ENCODE data around the gene SLC4A1AP.

SLC4A1AP gene

DNA sequence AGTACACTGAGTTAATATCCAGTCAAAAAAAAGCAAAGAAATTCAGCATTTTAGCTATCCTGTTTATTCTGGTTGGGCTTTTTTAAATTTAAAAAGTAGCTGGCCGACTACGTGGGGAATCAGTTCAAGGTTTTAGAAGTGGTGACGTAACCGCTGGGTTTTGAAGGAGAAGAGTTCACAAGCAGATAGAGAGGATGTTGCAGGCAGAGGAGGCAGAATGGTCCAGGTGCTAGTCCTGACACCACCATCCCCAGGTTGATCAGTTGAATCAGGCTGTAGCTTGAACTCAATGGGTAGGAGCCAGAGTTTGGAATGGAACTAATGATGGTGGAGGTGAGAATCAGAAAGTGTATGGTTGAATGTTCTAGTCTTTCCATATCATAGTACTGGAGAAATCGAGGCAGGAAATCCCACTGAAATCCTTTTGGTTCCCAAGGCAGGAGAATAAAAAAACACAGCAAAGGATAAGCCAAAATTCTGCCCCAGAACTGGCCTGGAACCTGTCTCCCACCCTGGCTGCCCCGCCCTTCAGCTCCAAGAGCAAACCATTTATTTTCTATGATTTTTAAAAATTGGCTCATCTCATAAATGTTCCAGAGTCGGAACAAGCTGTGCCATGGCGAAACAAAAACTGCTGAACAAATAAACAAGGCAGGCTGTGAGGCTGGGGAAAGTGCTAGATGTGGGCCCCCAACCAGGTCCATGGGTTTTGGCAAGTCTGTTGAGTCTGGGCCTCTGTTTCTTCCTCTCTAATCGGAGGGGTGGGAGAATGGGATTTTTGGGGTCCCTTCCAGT, 44.0 kb downstream of the SLC4A1AP start:
- peaks cover 10% of the 10 kb centered on the region; the same call in 1 of the 2 replicates for H3K27me3 ChIP-seq (ENCODE audit: low read depth, low read length)
- H2AFZ ChIP-seq (ENCODE audit: low read depth, low read length), result no peak overlapping the region
- no peaks in the 10 kb centered on the region for H3K79me2 ChIP-seq (ENCODE audit: low read length)
- H3K36me3 ChIP-seq (replicated peaks; ENCODE audit: low read depth, low read length), result no peaks in the 10 kb centered on the region
- H3K27ac ChIP-seq (ENCODE audit: low read length), result no peak overlapping the region
- no peak overlapping the region for H3K4me3 ChIP-seq (ENCODE audit: low read length)
- H3K4me2 ChIP-seq (ENCODE audit: low read length), result no peak overlapping the region
- no peaks in the 10 kb centered on the region for H4K20me1 ChIP-seq (ENCODE audit: insufficient read depth, low read length)
- no peaks in the 10 kb centered on the region for H3K4me1 ChIP-seq (ENCODE audit: low read length)
- no peak for TF ChIP-seq EZH2phosphoT487 (IDR thresholded peaks at IDR 0.05; ENCODE audit: low read depth)
- TF ChIP-seq, protein P1, sequence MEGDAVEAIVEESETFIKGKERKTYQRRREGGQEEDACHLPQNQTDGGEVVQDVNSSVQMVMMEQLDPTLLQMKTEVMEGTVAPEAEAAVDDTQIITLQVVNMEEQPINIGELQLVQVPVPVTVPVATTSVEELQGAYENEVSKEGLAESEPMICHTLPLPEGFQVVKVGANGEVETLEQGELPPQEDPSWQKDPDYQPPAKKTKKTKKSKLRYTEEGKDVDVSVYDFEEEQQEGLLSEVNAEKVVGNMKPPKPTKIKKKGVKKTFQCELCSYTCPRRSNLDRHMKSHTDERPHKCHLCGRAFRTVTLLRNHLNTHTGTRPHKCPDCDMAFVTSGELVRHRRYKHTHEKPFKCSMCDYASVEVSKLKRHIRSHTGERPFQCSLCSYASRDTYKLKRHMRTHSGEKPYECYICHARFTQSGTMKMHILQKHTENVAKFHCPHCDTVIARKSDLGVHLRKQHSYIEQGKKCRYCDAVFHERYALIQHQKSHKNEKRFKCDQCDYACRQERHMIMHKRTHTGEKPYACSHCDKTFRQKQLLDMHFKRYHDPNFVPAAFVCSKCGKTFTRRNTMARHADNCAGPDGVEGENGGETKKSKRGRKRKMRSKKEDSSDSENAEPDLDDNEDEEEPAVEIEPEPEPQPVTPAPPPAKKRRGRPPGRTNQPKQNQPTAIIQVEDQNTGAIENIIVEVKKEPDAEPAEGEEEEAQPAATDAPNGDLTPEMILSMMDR (IDR thresholded peaks at IDR 0.05; ENCODE audit: low read depth, low read length), result no peak
- H3K9ac ChIP-seq (ENCODE audit: low read length), result no peak overlapping the region
- H3K9me3 ChIP-seq (ENCODE audit: insufficient read depth, low read length), result no peaks in the 10 kb centered on the region

DNA sequence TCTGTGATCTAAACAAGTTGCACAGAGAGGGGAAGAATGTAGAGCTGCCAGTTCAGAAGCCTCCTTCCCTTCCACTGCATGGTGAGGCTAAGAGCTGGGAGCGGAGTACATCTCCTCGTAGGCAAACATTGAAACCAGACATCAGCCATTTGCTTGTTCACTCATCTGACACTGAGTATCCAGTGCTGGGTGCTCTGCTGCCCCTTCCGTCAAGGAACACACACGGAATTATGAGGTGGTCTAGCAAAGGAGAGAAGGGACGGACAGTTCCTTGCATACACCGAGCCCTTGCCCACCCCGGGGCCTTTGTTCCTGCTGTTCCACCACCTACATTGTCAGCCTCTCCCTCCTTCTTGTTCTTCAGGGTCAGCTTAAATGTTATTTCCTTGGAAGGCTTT, 44.6 kb downstream of the SLC4A1AP start:
- Histone ChIP-seq H3K4me1 (ENCODE audit: low read length) (no peaks in the 10 kb centered on the region), H2AFZ (ENCODE audit: low read depth, low read length) (no peak overlapping the region), H3K79me2 (ENCODE audit: low read length) (no peaks in the 10 kb centered on the region), H3K9me3 (ENCODE audit: insufficient read depth, low read length) (no peaks in the 10 kb centered on the region), H3K36me3 (replicated peaks; ENCODE audit: low read depth, low read length) (no peaks in the 10 kb centered on the region), H3K9ac (ENCODE audit: low read length) (no peak overlapping the region), H3K4me2 (ENCODE audit: low read length) (no peak overlapping the region), H3K27me3 (ENCODE audit: low read depth, low read length) (peaks cover 10% of the 10 kb centered on the region; the same call in 1 of the 2 replicates), H4K20me1 (ENCODE audit: insufficient read depth, low read length) (no peaks in the 10 kb centered on the region), H3K27ac (ENCODE audit: low read length) (no peak overlapping the region), H3K4me3 (ENCODE audit: low read length) (no peak overlapping the region)
- TF ChIP-seq, protein P1 (IDR thresholded peaks at IDR 0.05; ENCODE audit: low read depth, low read length), result no peak
- TF ChIP-seq EZH2phosphoT487 (IDR thresholded peaks at IDR 0.05; ENCODE audit: low read depth), result no peak

DNA sequence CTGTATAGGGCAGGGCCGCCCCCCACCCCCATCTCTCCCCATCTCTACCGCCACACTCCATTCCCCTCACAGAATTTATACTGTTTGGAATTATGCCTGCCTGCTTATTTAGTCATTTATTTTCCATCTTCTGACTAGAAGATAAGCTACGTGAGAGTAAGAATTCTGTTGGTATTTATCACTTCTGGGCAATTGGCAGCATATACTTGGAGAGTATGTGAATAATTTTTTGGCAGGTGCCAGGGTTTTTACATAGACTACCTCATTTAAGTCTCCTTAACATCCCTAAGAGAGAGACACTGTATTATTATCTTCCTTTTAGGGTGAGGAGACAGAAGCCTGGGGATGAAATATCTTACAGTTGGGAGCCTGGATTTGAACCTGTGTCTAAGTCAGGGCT, 45.0 kb downstream of the SLC4A1AP start:
- H4K20me1 ChIP-seq (ENCODE audit: insufficient read depth, low read length), result no peaks in the 10 kb centered on the region
- no peaks in the 10 kb centered on the region for H3K4me1 ChIP-seq (ENCODE audit: low read length)

DNA sequence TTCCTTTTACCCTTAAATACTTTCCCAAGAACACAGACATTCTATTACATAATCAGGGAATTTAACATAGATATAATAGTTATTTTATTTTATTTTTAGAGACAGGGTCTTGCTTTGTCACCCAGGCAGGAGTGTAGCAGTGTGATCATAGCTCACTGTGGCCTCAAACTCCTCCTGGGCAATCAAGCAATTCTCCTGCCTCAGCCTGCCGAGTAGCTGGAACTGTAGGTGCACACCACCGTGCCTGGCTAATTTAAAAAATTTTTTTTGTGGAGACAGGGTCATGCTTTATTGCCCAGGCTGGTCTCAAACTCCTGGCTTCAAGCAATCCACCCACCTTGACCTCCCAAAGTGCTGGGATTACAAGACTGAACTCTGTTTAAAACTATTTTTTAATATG, 45.6 kb downstream of the SLC4A1AP start:
- no peak overlapping the region for H2AFZ ChIP-seq (ENCODE audit: low read depth, low read length)
- peaks cover 10% of the 10 kb centered on the region; the same call in 1 of the 2 replicates for H3K27me3 ChIP-seq (ENCODE audit: low read depth, low read length)
- H3K36me3 ChIP-seq (replicated peaks; ENCODE audit: low read depth, low read length), result no peaks in the 10 kb centered on the region
- no peaks in the 10 kb centered on the region for H3K4me1 ChIP-seq (ENCODE audit: low read length)
- no peak overlapping the region for H3K4me2 ChIP-seq (ENCODE audit: low read length)
- no peak overlapping the region for H3K27ac ChIP-seq (ENCODE audit: low read length)
- no peaks in the 10 kb centered on the region for H3K9me3 ChIP-seq (ENCODE audit: insufficient read depth, low read length)
- TF ChIP-seq, protein P1 (IDR thresholded peaks at IDR 0.05; ENCODE audit: low read depth, low read length), result no peak
- H4K20me1 ChIP-seq (ENCODE audit: insufficient read depth, low read length), result no peaks in the 10 kb centered on the region
- no peak overlapping the region for H3K4me3 ChIP-seq (ENCODE audit: low read length)
- no peaks in the 10 kb centered on the region for H3K79me2 ChIP-seq (ENCODE audit: low read length)
- no peak overlapping the region for H3K9ac ChIP-seq (ENCODE audit: low read length)

More for the DNA sequence above, 45.0 kb downstream of the SLC4A1AP start:
- Histone ChIP-seq H2AFZ (ENCODE audit: low read depth, low read length) (no peak overlapping the region), H3K9ac (ENCODE audit: low read length) (no peak overlapping the region), H3K79me2 (ENCODE audit: low read length) (no peaks in the 10 kb centered on the region), H3K27ac (ENCODE audit: low read length) (no peak overlapping the region), H3K27me3 (ENCODE audit: low read depth, low read length) (peaks cover 10% of the 10 kb centered on the region; the same call in 1 of the 2 replicates), H3K4me2 (ENCODE audit: low read length) (no peak overlapping the region), H3K9me3 (ENCODE audit: insufficient read depth, low read length) (no peaks in the 10 kb centered on the region), H3K4me3 (ENCODE audit: low read length) (no peak overlapping the region), H3K36me3 (replicated peaks; ENCODE audit: low read depth, low read length) (no peaks in the 10 kb centered on the region)
- no peak for TF ChIP-seq EZH2phosphoT487 (IDR thresholded peaks at IDR 0.05; ENCODE audit: low read depth)
- TF ChIP-seq, protein P1 (IDR thresholded peaks at IDR 0.05; ENCODE audit: low read depth, low read length), result no peak
